IMR-90 (cell line): ENCODE measurements around the gene KRT16. TPM values are rescaled to one million over a fixed set of nuclear protein-coding genes. Genes with fewer than 3 reads are reported as not detected.

Experiments
- ATAC-seq: fragments of 200-7000 bp; cut with Tn5 transposase; 2 replicates; pipeline ENCODE4 v1.9.1; 2020; ENCODE audit warnings: low read depth, mild to moderate bottlenecking, moderate library complexity
- BruUV-seq: library from RNA; stranded (reverse); fragments of 400-500 nt; replicated peaks from 2 replicates; lab custom pipeline; 2021; lab: Mats Ljungman, UMichigan
- CTCF ChIA-PET: fragments of 300-600 bp; formaldehyde crosslinking; extraction: SDS; loops from one replicate; lab custom pipeline; 2021; ENCODE audit warnings: antibody characterized with exemption; lab: Yijun Ruan, JAX
- POLR2A ChIA-PET: fragments of 300-600 bp; sonication (Branson Sonifier 250); formaldehyde crosslinking; loops from one replicate; lab custom pipeline; 2022; ENCODE audit warnings: antibody characterized with exemption; ENCODE audit not compliant: unreplicated experiment; lab: Charles Lee
- DNase-seq: peaks from one replicate; pipeline ENCODE4 v3.0.0; 2013
- H2AFZ ChIP-seq: replicated peaks from 2 replicates; pipeline ENCODE3; 2013; ENCODE audit warnings: low read length, mild to moderate bottlenecking; ENCODE audit not compliant: poor library complexity
- H2AK5ac ChIP-seq: 2 replicates; pipeline ENCODE4 v1.6.1; 2013; ENCODE audit warnings: low read depth, low read length, inconsistent platforms
- H2AK9ac ChIP-seq: replicated peaks from 2 replicates; pipeline ENCODE3; 2013; ENCODE audit warnings: mild to moderate bottlenecking, low read depth, low read length, moderate library complexity; ENCODE audit not compliant: poor library complexity
- H2BK120ac ChIP-seq: 2 replicates; pipeline ENCODE4 v1.6.1; 2013; ENCODE audit warnings: low read depth, low read length, inconsistent platforms
- H2BK15ac ChIP-seq: 3 replicates; pipeline ENCODE4 v1.6.1; 2013; ENCODE audit warnings: low read depth, low read length, inconsistent platforms
- H2BK20ac ChIP-seq: 2 replicates; pipeline ENCODE4 v1.6.1; 2013; ENCODE audit warnings: low read depth, mild to moderate bottlenecking, inconsistent platforms, low read length, moderate library complexity
- H2BK5ac ChIP-seq: 2 replicates; pipeline ENCODE4 v1.6.1; 2013; ENCODE audit warnings: mild to moderate bottlenecking, low read depth, low read length, inconsistent platforms; ENCODE audit not compliant: poor library complexity, severe bottlenecking
- H3K14ac ChIP-seq: replicated peaks from 2 replicates; pipeline ENCODE4 v1.6.1; 2013; ENCODE audit warnings: low read depth, low read length, inconsistent platforms
- H3K18ac ChIP-seq: 2 replicates; pipeline ENCODE4 v1.6.1; 2013; ENCODE audit warnings: low read depth, low read length, control low read depth
- H3K23ac ChIP-seq: 2 replicates; pipeline ENCODE4 v1.6.1; 2013; ENCODE audit warnings: low read depth, low read length, inconsistent platforms
- H3K27ac ChIP-seq: 2 replicates; pipeline ENCODE4 v1.5.1; 2013; ENCODE audit warnings: mild to moderate bottlenecking, control low read depth, low read length; ENCODE audit not compliant: insufficient read depth
- H3K27me3 ChIP-seq: 2 replicates; pipeline ENCODE4 v1.6.1; 2013; ENCODE audit warnings: low read length; ENCODE audit not compliant: control insufficient read depth, insufficient read depth
- H3K36me3 ChIP-seq: 2 replicates; pipeline ENCODE4 v1.6.1; 2013; ENCODE audit warnings: low read length, mixed read lengths; ENCODE audit not compliant: control insufficient read depth, insufficient read depth
- H3K4ac ChIP-seq: 2 replicates; pipeline ENCODE4 v1.6.1; 2013; ENCODE audit warnings: low read depth, low read length, inconsistent platforms
- H3K4me1 ChIP-seq: 2 replicates; pipeline ENCODE4 v1.6.1; 2013; ENCODE audit warnings: low read length, mixed read lengths; ENCODE audit not compliant: control insufficient read depth, insufficient read depth
- H3K4me2 ChIP-seq: 2 replicates; pipeline ENCODE4 v1.6.1; 2013; ENCODE audit warnings: low read depth, mild to moderate bottlenecking, control low read depth, low read length, moderate library complexity
- H3K4me3 ChIP-seq: 2 replicates; pipeline ENCODE4 v1.5.1; 2013; ENCODE audit warnings: low read depth, mild to moderate bottlenecking, control low read depth, low read length, moderate library complexity; ENCODE audit not compliant: insufficient read depth
- H3K56ac ChIP-seq: 2 replicates; pipeline ENCODE4 v1.6.1; 2013; ENCODE audit warnings: low read length, inconsistent platforms; ENCODE audit not compliant: insufficient read depth; ENCODE audit errors: extremely low read depth
- H3K79me1 ChIP-seq, 2 experiments: 2 replicates each; pipeline ENCODE4 v1.6.1; 2013; ENCODE audit warnings: low read length in 2 of 2, inconsistent platforms in 1 of 2, low read depth in 1 of 2
- H3K9ac ChIP-seq: 2 replicates; pipeline ENCODE4 v1.6.1; 2013; ENCODE audit warnings: low read depth, low read length, control low read depth
- H3K9me1 ChIP-seq: 2 replicates; pipeline ENCODE4 v1.6.1; 2013; ENCODE audit warnings: low read length, inconsistent platforms; ENCODE audit not compliant: insufficient read depth
- H3K9me3 ChIP-seq: 2 replicates; pipeline ENCODE4 v1.6.1; 2013; ENCODE audit warnings: low read length; ENCODE audit not compliant: control insufficient read depth, insufficient read depth
- H4K20me1 ChIP-seq: 2 replicates; pipeline ENCODE4 v1.6.1; 2013; ENCODE audit warnings: low read length, inconsistent platforms; ENCODE audit not compliant: insufficient read depth
- H4K5ac ChIP-seq: 2 replicates; pipeline ENCODE4 v1.6.1; 2013; ENCODE audit warnings: mild to moderate bottlenecking, low read depth, low read length, control low read depth
- H4K8ac ChIP-seq, 2 experiments: 2 replicates each; pipeline ENCODE4 v1.6.1; 2013; ENCODE audit warnings: low read depth in 2 of 2, low read length in 2 of 2, control low read depth in 1 of 2, inconsistent platforms in 1 of 2
- H4K91ac ChIP-seq: 2 replicates; pipeline ENCODE4 v1.6.1; 2013; ENCODE audit warnings: low read depth, low read length, inconsistent platforms; ENCODE audit not compliant: insufficient read depth
- CEBPB ChIP-seq: IDR thresholded peaks from 2 replicates; pipeline ENCODE4 v1.6.1; 2012; ENCODE audit warnings: low read depth, low read length, improper control_type of control experiment
- WGBS, 2 experiments: methylation state at CpG; one replicate each; pipeline versions ENCODE4 v1.1.5 to v1.1.7; 2013; ENCODE audit warnings: missing lambda C conversion rate in 2 of 2; ENCODE audit not compliant: insufficient read length in 1 of 2; ENCODE audit errors: extremely low coverage in 2 of 2; 5-methylcytosine and 5-hydroxymethylcytosine counted together
- dilution Hi-C: fragments of 300-500 bp; cut with HindIII; formaldehyde crosslinking; loops from one replicate; pipeline ENCODE4 v1.14.3; 2018; ENCODE audit warnings: low sequenced_read_pairs; ENCODE audit not compliant: unreplicated experiment
- in situ Hi-C: fragments of 300-500 bp; cut with MboI; formaldehyde crosslinking; loops from 3 replicates; pipeline ENCODE4 v1.14.3; 2019; ENCODE audit warnings: low sequenced_read_pairs, inconsistent platforms, mixed read lengths
- intact Hi-C: fragments of 100-400 bp; cut with micrococcal nuclease; formaldehyde crosslinking; loops from 2 replicates; pipeline ENCODE4 v1.10.0; 2022
- polyA plus RNA-seq, 3 experiments: library from polyadenylated mRNA; depleted of rRNA; stranded (reverse); fragments of >200 nt; gene quantifications; 2 replicates each; pipeline ENCODE4 v1.2.3, GENCODE V29; 2012; ENCODE audit warnings: low replicate concordance in 1 of 3
- total RNA-seq: library from RNA; depleted of rRNA; stranded (reverse); fragments of >200 nt; gene quantifications from 2 replicates; pipeline ENCODE4 v1.2.3, GENCODE V29; 2012
- TF ChIP-seq, protein P1 (sequence below): conservative IDR thresholded peaks from 2 replicates; pipeline ENCODE4 v1.5.1; 2012; ENCODE audit warnings: mild to moderate bottlenecking, low read depth, low read length, improper control_type of control experiment

Gene KRT16
- total and polyA plus RNA-seq, 2 of the 4 experiments (the other 2 are of a cell fraction): not detected

DNA sequence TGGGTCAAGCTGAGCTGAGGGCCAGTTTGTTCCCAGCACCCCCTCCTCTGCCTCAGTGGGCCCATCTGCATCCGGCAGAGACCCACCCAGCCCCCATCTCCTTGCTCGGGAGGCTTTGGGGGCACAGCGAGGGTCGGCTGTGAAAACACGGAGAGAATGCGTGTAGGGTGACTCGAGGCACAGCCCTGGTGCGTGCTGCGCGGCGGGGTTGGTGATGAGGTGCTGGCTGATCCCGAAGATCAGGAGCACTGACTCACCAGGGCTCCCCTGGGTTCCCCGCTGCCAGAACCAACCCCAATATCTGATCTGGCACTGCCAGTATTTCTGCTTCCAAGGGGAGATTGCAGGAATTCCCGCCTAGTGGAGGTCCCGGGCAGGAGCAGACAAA, 19.3 kb upstream of the KRT16 start:
- ChIA-PET CTCF (no interaction called here), POLR2A (no interaction called here)
- H3K36me3 ChIP-seq: no peaks in the 10 kb centered on the region
- H2BK120ac ChIP-seq: no peak overlapping the region
- H2AK5ac ChIP-seq: no peak overlapping the region
- peaks cover 10% of the 10 kb centered on the region for H3K9me1 ChIP-seq
- H2AFZ ChIP-seq: peak overlapping the region; percentile 39
- H3K27ac ChIP-seq: no peak overlapping the region
- no peak overlapping the region for H2AK9ac ChIP-seq
- ATAC-seq (no peak), DNase-seq (no peak)
- H3K18ac ChIP-seq: no peak overlapping the region
- no peak overlapping the region for H3K23ac ChIP-seq
- no TSS peak for BruUV-seq
- H3K79me1 ChIP-seq: no peaks in the 10 kb centered on the region
- no peak overlapping the region for H3K4ac ChIP-seq
- no peak overlapping the region for H4K5ac ChIP-seq
- H2BK5ac ChIP-seq: no peak overlapping the region
- no peak overlapping the region for H4K91ac ChIP-seq
- in situ Hi-C loops (no loop called here), dilution Hi-C loops (no loop called here), intact Hi-C loops (no loop called here)
- no peak overlapping the region for H3K9ac ChIP-seq
- no peak overlapping the region for H3K56ac ChIP-seq
- no peak overlapping the region for H4K8ac ChIP-seq
- H3K14ac ChIP-seq: no peak overlapping the region
- no peak overlapping the region for H3K4me3 ChIP-seq
- peaks cover 14% of the 10 kb centered on the region for H3K27me3 ChIP-seq
- 60% methylated on average over 11 of the region's 15 CpGs; no CpG with 5 or more reads in 1 of the 2 experiments for WGBS, 2 experiments
- H2BK15ac ChIP-seq: no peak overlapping the region
- H3K4me1 ChIP-seq: peaks cover 3% of the 10 kb centered on the region; the same call in 1 of the 2 replicates
- no peak overlapping the region for H3K4me2 ChIP-seq
- H3K9me3 ChIP-seq: no peaks in the 10 kb centered on the region
- H2BK20ac ChIP-seq: no peak overlapping the region
- TF ChIP-seq, protein P1, sequence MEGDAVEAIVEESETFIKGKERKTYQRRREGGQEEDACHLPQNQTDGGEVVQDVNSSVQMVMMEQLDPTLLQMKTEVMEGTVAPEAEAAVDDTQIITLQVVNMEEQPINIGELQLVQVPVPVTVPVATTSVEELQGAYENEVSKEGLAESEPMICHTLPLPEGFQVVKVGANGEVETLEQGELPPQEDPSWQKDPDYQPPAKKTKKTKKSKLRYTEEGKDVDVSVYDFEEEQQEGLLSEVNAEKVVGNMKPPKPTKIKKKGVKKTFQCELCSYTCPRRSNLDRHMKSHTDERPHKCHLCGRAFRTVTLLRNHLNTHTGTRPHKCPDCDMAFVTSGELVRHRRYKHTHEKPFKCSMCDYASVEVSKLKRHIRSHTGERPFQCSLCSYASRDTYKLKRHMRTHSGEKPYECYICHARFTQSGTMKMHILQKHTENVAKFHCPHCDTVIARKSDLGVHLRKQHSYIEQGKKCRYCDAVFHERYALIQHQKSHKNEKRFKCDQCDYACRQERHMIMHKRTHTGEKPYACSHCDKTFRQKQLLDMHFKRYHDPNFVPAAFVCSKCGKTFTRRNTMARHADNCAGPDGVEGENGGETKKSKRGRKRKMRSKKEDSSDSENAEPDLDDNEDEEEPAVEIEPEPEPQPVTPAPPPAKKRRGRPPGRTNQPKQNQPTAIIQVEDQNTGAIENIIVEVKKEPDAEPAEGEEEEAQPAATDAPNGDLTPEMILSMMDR: no peak
- no peak for TF ChIP-seq CEBPB
- H4K20me1 ChIP-seq: no peaks in the 10 kb centered on the region
